Karpas-422 (cell line): ENCODE data around the gene GNPNAT1. TPM values are rescaled to one million over a fixed set of nuclear protein-coding genes. Genes with fewer than 3 reads are reported as not detected.
A peak's percentile ranks its signal among the peaks of the same experiment; 100 is the strongest.

Experiments
- DNase-seq: peaks from one replicate; pipeline ENCODE4 v3.0.0-alpha.2; 2015
- H2AFZ ChIP-seq: fragments of 200-600 bp; sonication (generic); 2 replicates; pipeline ENCODE4 v1.6.1; 2014; ENCODE audit warnings: antibody characterized with exemption, low read length, mixed read lengths
- H3K27ac ChIP-seq: fragments of 200-600 bp; sonication (generic); 2 replicates; pipeline ENCODE4 v1.5.1; 2014; ENCODE audit warnings: mild to moderate bottlenecking, low read length, moderate library complexity
- H3K27me3 ChIP-seq: fragments of 200-600 bp; sonication (generic); 2 replicates; pipeline ENCODE4 v1.6.1; 2014; ENCODE audit warnings: low read length, mixed read lengths
- H3K36me3 ChIP-seq: fragments of 200-600 bp; sonication (generic); 2 replicates; pipeline ENCODE4 v1.6.1; 2014; ENCODE audit warnings: low read length, mixed read lengths; ENCODE audit not compliant: insufficient read depth
- H3K4me1 ChIP-seq: fragments of 200-600 bp; sonication (generic); 2 replicates; pipeline ENCODE4 v1.6.1; 2014; ENCODE audit warnings: mild to moderate bottlenecking, low read length, mixed read lengths
- H3K4me2 ChIP-seq: fragments of 200-600 bp; sonication (generic); 2 replicates; pipeline ENCODE4 v1.6.1; 2014; ENCODE audit warnings: low read length, low read depth, mild to moderate bottlenecking; ENCODE audit not compliant: poor library complexity, severe bottlenecking
- H3K4me3 ChIP-seq: fragments of 200-600 bp; sonication (generic); 2 replicates; pipeline ENCODE4 v1.5.1; 2014; ENCODE audit warnings: mild to moderate bottlenecking, antibody characterized with exemption, low read length, mixed read lengths
- H3K79me2 ChIP-seq: fragments of 200-600 bp; sonication (generic); 2 replicates; pipeline ENCODE4 v1.6.1; 2014; ENCODE audit warnings: mild to moderate bottlenecking, low read length, mixed read lengths
- H3K9ac ChIP-seq: fragments of 200-600 bp; sonication (generic); 2 replicates; pipeline ENCODE4 v1.6.0; 2014; ENCODE audit warnings: low read length
- H3K9me2 ChIP-seq: fragments of 200-600 bp; sonication (generic), shearing (Covaris generic); replicated peaks from 2 replicates; pipeline ENCODE4 v1.6.0; 2014; ENCODE audit warnings: mild to moderate bottlenecking, low read length, moderate library complexity; ENCODE audit not compliant: insufficient read depth
- H3K9me3 ChIP-seq: fragments of 300-700, 200-600 bp; sonication (generic); 2 replicates; pipeline ENCODE4 v1.6.1; 2014; ENCODE audit warnings: low read length, mixed read lengths
- H4K20me1 ChIP-seq: fragments of 200-600 bp; sonication (generic); 2 replicates; pipeline ENCODE4 v1.6.1; 2014; ENCODE audit warnings: mild to moderate bottlenecking, antibody characterized with exemption, low read length, low read depth; ENCODE audit not compliant: insufficient read depth
- total RNA-seq: library from RNA; depleted of rRNA; stranded (reverse); fragments of >200 nt; shearing (Covaris generic); gene quantifications from 2 replicates; pipeline ENCODE4 v1.2.3, GENCODE V29; 2014; ENCODE audit warnings: low replicate concordance

GNPNAT1 gene
- total RNA-seq, 1 experiment from 2014 or later: 30.7 TPM

DNA sequence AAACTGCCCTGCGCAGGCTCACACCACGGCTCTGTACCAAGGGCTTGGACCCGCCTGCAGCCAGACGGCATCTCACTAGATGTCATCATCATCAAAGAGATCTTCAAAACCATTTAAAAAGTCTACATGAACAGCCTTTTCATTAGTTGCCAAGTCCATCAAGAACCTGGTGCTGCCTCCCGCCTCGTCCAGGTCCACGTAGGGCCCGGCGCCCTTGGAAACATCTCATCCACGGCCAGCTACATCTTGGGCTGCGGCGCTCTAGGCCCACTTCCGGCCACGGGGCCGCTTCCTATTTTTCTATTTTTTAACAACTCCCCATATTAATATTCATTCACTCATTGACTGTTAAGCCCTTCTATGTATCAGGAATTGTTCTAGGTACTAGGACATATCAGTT is 7.4 kb upstream of the GNPNAT1 start:
- DNase-seq: no peak
- no peaks in the 10 kb centered on the region for H3K4me1 ChIP-seq
- no peak overlapping the region for H3K27ac ChIP-seq
- H3K9ac ChIP-seq: no peak overlapping the region
- no peaks in the 10 kb centered on the region for H3K36me3 ChIP-seq
- H3K9me3 ChIP-seq: no peaks in the 10 kb centered on the region
- H2AFZ ChIP-seq: no peak overlapping the region
- no peaks in the 10 kb centered on the region for H4K20me1 ChIP-seq
- H3K79me2 ChIP-seq: no peaks in the 10 kb centered on the region
- no peak overlapping the region for H3K4me2 ChIP-seq
- H3K4me3 ChIP-seq: no peak overlapping the region
- H3K9me2 ChIP-seq: no peaks in the 10 kb centered on the region
- no peaks in the 10 kb centered on the region for H3K27me3 ChIP-seq

DNA sequence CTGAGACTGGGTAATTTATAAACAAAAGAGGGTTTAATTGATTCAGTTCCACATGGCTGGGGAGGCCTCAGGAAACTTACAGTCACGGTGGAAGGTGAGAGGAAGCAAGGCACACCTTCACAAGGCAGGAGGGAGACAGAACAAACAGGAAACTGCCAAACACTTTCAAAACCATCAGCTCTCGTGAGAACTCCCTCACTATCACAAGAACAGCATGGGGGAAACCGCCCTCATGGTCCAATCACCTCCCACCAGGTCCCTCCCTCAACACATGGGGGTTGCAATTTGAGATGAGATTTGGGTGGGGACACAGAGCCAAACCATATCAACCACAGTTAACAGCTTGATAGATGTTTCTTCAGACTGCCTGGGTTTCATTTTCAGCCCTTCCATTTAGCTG is 6.2 kb upstream of the GNPNAT1 start:
- Histone ChIP-seq H2AFZ (no peak overlapping the region), H3K27me3 (no peaks in the 10 kb centered on the region), H3K79me2 (no peaks in the 10 kb centered on the region), H3K9me2 (no peaks in the 10 kb centered on the region), H3K4me3 (no peak overlapping the region), H3K36me3 (no peaks in the 10 kb centered on the region), H3K4me2 (no peak overlapping the region), H3K9me3 (no peaks in the 10 kb centered on the region), H3K27ac (no peak overlapping the region), H3K4me1 (no peaks in the 10 kb centered on the region), H4K20me1 (no peaks in the 10 kb centered on the region), H3K9ac (no peak overlapping the region)
- no peak for DNase-seq

DNA sequence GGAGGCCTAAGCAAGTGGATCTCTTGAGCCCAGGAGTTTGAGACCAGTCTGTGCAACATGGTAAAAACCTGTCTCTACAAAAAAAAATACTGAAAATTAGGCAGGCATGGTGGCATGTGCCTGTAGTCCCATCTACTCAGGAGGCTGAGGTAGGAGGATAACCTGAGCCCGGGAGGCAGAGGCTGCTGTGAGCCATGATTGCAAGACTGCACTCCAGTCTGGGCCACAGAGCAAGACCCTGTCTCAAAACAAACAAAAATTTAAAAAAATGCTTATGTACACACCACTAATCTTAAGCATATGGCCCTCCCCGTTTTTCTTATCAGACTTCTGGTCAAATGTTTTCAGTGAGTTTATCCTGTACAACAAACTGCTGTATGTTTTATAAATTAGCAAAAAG is 1.7 kb upstream of the GNPNAT1 start:
- no peak overlapping the region for H2AFZ ChIP-seq
- H3K9me2 ChIP-seq: no peaks in the 10 kb centered on the region
- no peaks in the 10 kb centered on the region for H3K27me3 ChIP-seq
- DNase-seq: no peak
- H3K9ac ChIP-seq: no peak overlapping the region
- no peak overlapping the region for H3K4me2 ChIP-seq
- no peaks in the 10 kb centered on the region for H3K9me3 ChIP-seq
- H3K36me3 ChIP-seq: peaks cover 4% of the 10 kb centered on the region; the same call in 1 of the 2 replicates
- H4K20me1 ChIP-seq: no peaks in the 10 kb centered on the region
- H3K4me1 ChIP-seq: peaks cover 26% of the 10 kb centered on the region
- peaks cover 31% of the 10 kb centered on the region for H3K79me2 ChIP-seq
- no peak overlapping the region for H3K27ac ChIP-seq
- no peak overlapping the region for H3K4me3 ChIP-seq

DNA sequence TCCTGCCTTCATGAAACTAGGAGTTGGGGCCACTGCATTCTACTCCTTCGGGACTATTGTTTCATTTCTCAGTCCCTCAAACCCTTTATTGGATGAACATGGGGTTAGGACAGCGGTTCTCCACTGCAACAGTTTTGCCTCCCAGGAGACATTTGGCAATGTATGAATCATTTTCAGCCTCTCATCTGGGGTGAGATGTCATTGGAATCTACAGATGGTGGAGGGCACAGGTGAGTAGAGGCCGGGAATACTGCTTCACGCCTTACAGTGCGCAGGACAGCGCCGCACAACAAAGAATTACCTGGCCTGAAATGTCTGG is 649 bp upstream of the GNPNAT1 start:
- Histone ChIP-seq H3K27me3 (no peaks in the 10 kb centered on the region), H3K4me2 (no peak overlapping the region), H2AFZ (no peak overlapping the region), H3K27ac (no peak overlapping the region), H3K9me2 (no peaks in the 10 kb centered on the region), H3K9me3 (no peaks in the 10 kb centered on the region), H3K36me3 (peaks cover 4% of the 10 kb centered on the region; the same call in 1 of the 2 replicates), H3K4me3 (no peak overlapping the region; the same call in 1 of the 2 replicates), H3K4me1 (peaks cover 26% of the 10 kb centered on the region), H3K9ac (no peak overlapping the region), H3K79me2 (peaks cover 41% of the 10 kb centered on the region), H4K20me1 (no peaks in the 10 kb centered on the region)
- no peak for DNase-seq

DNA sequence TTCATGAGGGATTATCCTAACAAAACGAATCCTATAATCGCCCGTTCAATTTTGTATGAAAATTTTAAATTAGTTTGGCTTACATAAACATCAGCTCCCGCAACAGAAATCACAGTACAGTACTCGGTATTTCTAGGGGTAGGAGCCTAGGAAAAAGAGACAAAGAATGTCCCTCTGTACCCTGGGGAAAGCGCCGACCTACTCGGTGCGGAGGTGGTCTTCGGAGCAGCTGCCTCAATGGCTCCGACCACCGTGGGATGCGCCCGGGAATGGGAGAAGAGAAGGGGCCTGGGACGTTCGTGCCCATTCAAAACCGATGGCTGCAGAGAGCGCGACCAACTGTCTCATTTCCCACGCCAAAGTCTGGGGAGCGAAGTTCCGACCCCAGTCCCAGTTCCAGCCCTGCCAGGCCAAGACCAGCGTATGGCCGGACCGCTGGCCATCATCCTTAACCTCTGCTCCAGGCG is 618 bp downstream of the GNPNAT1 start:
- Histone ChIP-seq H3K27ac (0 out of 2 replicates have a peak overlapping the region, but pooled peaks have one; percentile 10), H3K9me3 (no peaks in the 10 kb centered on the region), H3K36me3 (peaks cover 4% of the 10 kb centered on the region; the same call in 1 of the 2 replicates), H3K4me3 (peak overlapping the region; percentile 80), H4K20me1 (no peaks in the 10 kb centered on the region), H3K79me2 (peaks cover 53% of the 10 kb centered on the region), H3K4me1 (peaks cover 26% of the 10 kb centered on the region), H3K4me2 (peak overlapping the region; percentile 87), H3K27me3 (no peaks in the 10 kb centered on the region), H2AFZ (peak overlapping the region; percentile 50; the same call in 1 of the 2 replicates), H3K9me2 (no peaks in the 10 kb centered on the region), H3K9ac (peak overlapping the region; percentile 84)
- DNase-seq: peak; percentile 54

DNA sequence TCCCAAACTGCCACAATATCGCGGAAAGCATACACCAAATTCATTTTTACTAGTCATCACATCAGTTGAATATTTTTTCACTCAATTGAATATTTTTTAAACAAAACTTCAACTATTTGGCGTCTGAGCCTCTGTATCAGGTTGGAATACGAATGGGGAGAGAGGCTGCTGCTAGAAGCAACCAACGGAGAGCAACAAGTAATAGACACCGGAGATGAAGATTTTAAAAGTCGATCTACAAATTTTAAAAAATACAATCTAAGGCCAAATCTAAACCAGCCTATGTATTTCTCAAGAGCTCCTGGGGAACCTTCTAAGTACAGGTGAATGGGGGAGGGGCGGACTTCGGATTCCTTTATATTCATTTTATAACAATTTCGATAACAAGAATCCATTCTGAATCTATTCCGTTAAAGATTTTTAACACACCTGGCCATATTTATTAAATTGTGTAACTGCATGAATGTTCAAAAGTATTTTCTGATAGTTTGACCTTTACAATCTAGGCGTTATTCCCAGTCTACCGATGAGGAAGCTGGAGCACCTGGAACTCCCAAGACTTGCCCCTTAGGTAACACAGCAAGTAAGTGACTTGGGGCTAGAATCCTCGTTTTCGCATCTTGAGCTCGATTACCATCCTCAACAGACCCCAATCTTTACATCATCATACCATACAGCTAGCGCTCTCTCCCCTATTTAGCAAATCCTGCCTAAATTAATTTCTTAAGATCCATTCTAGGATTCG is 1.2 kb downstream of the GNPNAT1 start:
- Histone ChIP-seq H3K27me3 (no peaks in the 10 kb centered on the region), H3K4me1 (peaks cover 26% of the 10 kb centered on the region), H3K9me2 (no peaks in the 10 kb centered on the region), H2AFZ (no peak overlapping the region), H3K9ac (peak overlapping the region; percentile 84), H3K4me2 (peak overlapping the region; percentile 87), H4K20me1 (no peaks in the 10 kb centered on the region), H3K9me3 (no peaks in the 10 kb centered on the region), H3K79me2 (peaks cover 56% of the 10 kb centered on the region), H3K27ac (no peak overlapping the region), H3K36me3 (peaks cover 4% of the 10 kb centered on the region; the same call in 1 of the 2 replicates), H3K4me3 (peak overlapping the region; percentile 80)
- peak; percentile 41 for DNase-seq

DNA sequence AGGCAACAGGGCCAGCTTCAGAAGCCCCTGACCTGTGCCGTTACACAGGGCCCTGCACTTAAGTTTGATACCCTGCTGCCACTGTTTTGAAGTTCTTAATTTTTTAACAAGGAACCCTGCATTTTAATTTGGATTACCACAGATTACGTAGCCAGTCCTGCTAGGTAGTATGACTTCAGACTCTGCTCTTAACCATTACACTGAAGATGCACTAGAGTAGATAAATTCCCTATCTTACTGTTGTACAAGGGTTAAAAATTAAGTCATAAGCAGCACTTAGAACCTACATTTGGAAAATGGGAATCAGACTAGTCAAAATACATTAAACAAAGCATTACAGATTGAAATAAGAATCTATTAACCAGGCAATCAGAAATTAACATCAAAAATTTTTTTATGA is 2.3 kb downstream of the GNPNAT1 start:
- Histone ChIP-seq H3K9me3 (no peaks in the 10 kb centered on the region), H4K20me1 (no peaks in the 10 kb centered on the region), H3K4me3 (peak overlapping the region; percentile 45), H2AFZ (no peak overlapping the region), H3K4me1 (peaks cover 30% of the 10 kb centered on the region), H3K27ac (no peak overlapping the region), H3K9me2 (no peaks in the 10 kb centered on the region), H3K36me3 (peaks cover 8% of the 10 kb centered on the region; the same call in 1 of the 2 replicates), H3K9ac (peak overlapping the region; percentile 39), H3K27me3 (no peaks in the 10 kb centered on the region), H3K79me2 (peaks cover 66% of the 10 kb centered on the region), H3K4me2 (peak overlapping the region; percentile 87)
- peak; percentile 40 for DNase-seq

DNA sequence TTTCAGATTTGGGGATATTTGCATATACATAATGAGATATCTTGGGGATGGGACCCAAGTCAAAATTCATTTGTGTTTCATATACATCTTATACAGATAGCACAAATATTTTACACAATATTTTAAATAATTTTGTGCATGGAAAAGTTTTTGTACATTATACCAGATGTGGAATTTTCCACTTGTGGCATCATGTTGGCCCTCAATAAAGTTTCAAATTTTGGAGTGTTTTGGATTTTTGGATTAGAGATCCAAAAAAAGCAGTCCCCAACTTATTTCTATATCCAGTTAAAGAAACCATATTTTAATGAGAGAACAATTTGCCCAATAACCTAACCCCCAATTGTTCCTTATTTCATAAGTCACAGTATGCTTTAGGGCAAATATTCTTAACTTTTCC is 4.5 kb downstream of the GNPNAT1 start:
- no peak overlapping the region for H3K9ac ChIP-seq
- DNase-seq: no peak
- peaks cover 38% of the 10 kb centered on the region for H3K4me1 ChIP-seq
- no peaks in the 10 kb centered on the region for H3K27me3 ChIP-seq
- H3K4me3 ChIP-seq: no peak overlapping the region
- H3K79me2 ChIP-seq: peaks cover 77% of the 10 kb centered on the region
- H3K9me3 ChIP-seq: no peaks in the 10 kb centered on the region
- H3K27ac ChIP-seq: no peak overlapping the region
- H2AFZ ChIP-seq: no peak overlapping the region
- no peaks in the 10 kb centered on the region for H4K20me1 ChIP-seq
- no peak overlapping the region for H3K4me2 ChIP-seq
- peaks cover 21% of the 10 kb centered on the region; the same call in 1 of the 2 replicates for H3K36me3 ChIP-seq
- no peaks in the 10 kb centered on the region for H3K9me2 ChIP-seq
